GM12878 (cell line): ENCODE results near the gene CLSTN2.

ENCODE experiments used
- DPF2 ChIP-seq: fragments of 450-650 bp; IDR thresholded peaks from 2 replicates; pipeline ENCODE4 v1.6.1; 2017; ENCODE audit warnings: mild to moderate bottlenecking
- ETV6 ChIP-seq, 2 experiments: fragments of 450-650 bp in 1 of 2; IDR thresholded peaks in 1 of 2; conservative IDR thresholded peaks in 1 of 2; 2 replicates each; pipeline ENCODE4 v1.6.1; 2014; ENCODE audit warnings: antibody characterized with exemption in 1 of 2, borderline replicate concordance in 1 of 2, low read depth in 1 of 2, mild to moderate bottlenecking in 1 of 2, moderate library complexity in 1 of 2
- EZH2 ChIP-seq: IDR thresholded peaks from 2 replicates; pipeline ENCODE4 v1.6.1; 2012; ENCODE audit warnings: low read depth, mild to moderate bottlenecking, control low read depth, inconsistent platforms, low read length, borderline replicate concordance; ENCODE audit not compliant: control insufficient read depth
- FOS ChIP-seq: IDR thresholded peaks from 3 replicates; pipeline ENCODE4 v1.6.1; 2011; ENCODE audit warnings: borderline replicate concordance; ENCODE audit not compliant: insufficient read length; ENCODE audit errors: extremely low read depth
- FOXM1 ChIP-seq: IDR thresholded peaks from 2 replicates; pipeline ENCODE4 v1.6.1; 2012; ENCODE audit warnings: low read depth, mild to moderate bottlenecking, inconsistent platforms, low read length, moderate library complexity
- LARP7 ChIP-seq: fragments of 450-650 bp; IDR thresholded peaks from 2 replicates; pipeline ENCODE4 v1.6.1; 2017; ENCODE audit warnings: mild to moderate bottlenecking
- MXI1 ChIP-seq: fragments of 150-350 bp; IDR thresholded peaks from 2 replicates; pipeline ENCODE4 v1.6.1; 2011; ENCODE audit warnings: low read depth, mild to moderate bottlenecking, inconsistent platforms, low read length, improper control_type of control experiment
- POLR2A ChIP-seq: IDR thresholded peaks from 2 replicates; pipeline ENCODE4 v1.6.1; 2011; ENCODE audit warnings: low read depth, mild to moderate bottlenecking, low read length
- POLR2AphosphoS5 ChIP-seq: IDR thresholded peaks from 2 replicates; pipeline ENCODE4 v1.6.1; 2011; ENCODE audit warnings: mild to moderate bottlenecking, low read length, inconsistent platforms
- RCOR1 ChIP-seq: conservative IDR thresholded peaks from 2 replicates; pipeline ENCODE4 v1.6.1; 2012; ENCODE audit warnings: low read depth, low read length, improper control_type of control experiment
- TF ChIP-seq, protein P1 (sequence below): IDR thresholded peaks from 2 replicates; pipeline ENCODE4 v1.6.1; 2012; ENCODE audit warnings: low read depth, low read length, improper control_type of control experiment
- TF ChIP-seq, protein P2 (sequence below): fragments of 150-350 bp; IDR thresholded peaks from 2 replicates; pipeline ENCODE4 v1.6.1; 2016; ENCODE audit warnings: low read depth, low read length
- TF ChIP-seq, protein P3 (sequence below), 3 experiments: IDR thresholded peaks in 2 of 3; conservative IDR thresholded peaks in 1 of 3; 2 replicates each; pipeline ENCODE4 v1.5.1; 2011; ENCODE audit warnings: low read depth in 3 of 3, low read length in 3 of 3, mild to moderate bottlenecking in 3 of 3, control low read depth in 2 of 3, moderate library complexity in 2 of 3, inconsistent platforms in 1 of 3, mixed read lengths in 1 of 3; ENCODE audit not compliant: control insufficient read depth in 2 of 3, insufficient read depth in 1 of 3; ENCODE audit errors: extremely low read depth in 1 of 3
- TF ChIP-seq, protein P4 (sequence below): fragments of 450-650 bp; IDR thresholded peaks from 2 replicates; pipeline ENCODE4 v1.6.1; 2014; ENCODE audit warnings: mild to moderate bottlenecking

GRCh38 chr3:140472306-140473020 is 537.5 kb downstream of the CLSTN2 start:
- TF ChIP-seq ETV6 (conservative IDR thresholded peaks at IDR 0.05 in 1 of 2, IDR thresholded peaks at IDR 0.05 in 1 of 2; ENCODE audit: borderline replicate concordance in 1 of 2, low read depth in 1 of 2), result no peak
- TF ChIP-seq, protein P1, sequence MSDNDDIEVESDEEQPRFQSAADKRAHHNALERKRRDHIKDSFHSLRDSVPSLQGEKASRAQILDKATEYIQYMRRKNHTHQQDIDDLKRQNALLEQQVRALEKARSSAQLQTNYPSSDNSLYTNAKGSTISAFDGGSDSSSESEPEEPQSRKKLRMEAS, result no peak
- TF ChIP-seq POLR2AphosphoS5, result no peak
- no peak for TF ChIP-seq DPF2
- TF ChIP-seq POLR2A, result no peak
- TF ChIP-seq, protein P2, sequence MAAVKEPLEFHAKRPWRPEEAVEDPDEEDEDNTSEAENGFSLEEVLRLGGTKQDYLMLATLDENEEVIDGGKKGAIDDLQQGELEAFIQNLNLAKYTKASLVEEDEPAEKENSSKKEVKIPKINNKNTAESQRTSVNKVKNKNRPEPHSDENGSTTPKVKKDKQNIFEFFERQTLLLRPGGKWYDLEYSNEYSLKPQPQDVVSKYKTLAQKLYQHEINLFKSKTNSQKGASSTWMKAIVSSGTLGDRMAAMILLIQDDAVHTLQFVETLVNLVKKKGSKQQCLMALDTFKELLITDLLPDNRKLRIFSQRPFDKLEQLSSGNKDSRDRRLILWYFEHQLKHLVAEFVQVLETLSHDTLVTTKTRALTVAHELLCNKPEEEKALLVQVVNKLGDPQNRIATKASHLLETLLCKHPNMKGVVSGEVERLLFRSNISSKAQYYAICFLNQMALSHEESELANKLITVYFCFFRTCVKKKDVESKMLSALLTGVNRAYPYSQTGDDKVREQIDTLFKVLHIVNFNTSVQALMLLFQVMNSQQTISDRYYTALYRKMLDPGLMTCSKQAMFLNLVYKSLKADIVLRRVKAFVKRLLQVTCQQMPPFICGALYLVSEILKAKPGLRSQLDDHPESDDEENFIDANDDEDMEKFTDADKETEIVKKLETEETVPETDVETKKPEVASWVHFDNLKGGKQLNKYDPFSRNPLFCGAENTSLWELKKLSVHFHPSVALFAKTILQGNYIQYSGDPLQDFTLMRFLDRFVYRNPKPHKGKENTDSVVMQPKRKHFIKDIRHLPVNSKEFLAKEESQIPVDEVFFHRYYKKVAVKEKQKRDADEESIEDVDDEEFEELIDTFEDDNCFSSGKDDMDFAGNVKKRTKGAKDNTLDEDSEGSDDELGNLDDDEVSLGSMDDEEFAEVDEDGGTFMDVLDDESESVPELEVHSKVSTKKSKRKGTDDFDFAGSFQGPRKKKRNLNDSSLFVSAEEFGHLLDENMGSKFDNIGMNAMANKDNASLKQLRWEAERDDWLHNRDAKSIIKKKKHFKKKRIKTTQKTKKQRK, result no peak
- no peak for TF ChIP-seq RCOR1
- no peak for TF ChIP-seq MXI1
- TF ChIP-seq LARP7, result no peak
- TF ChIP-seq, protein P3, sequence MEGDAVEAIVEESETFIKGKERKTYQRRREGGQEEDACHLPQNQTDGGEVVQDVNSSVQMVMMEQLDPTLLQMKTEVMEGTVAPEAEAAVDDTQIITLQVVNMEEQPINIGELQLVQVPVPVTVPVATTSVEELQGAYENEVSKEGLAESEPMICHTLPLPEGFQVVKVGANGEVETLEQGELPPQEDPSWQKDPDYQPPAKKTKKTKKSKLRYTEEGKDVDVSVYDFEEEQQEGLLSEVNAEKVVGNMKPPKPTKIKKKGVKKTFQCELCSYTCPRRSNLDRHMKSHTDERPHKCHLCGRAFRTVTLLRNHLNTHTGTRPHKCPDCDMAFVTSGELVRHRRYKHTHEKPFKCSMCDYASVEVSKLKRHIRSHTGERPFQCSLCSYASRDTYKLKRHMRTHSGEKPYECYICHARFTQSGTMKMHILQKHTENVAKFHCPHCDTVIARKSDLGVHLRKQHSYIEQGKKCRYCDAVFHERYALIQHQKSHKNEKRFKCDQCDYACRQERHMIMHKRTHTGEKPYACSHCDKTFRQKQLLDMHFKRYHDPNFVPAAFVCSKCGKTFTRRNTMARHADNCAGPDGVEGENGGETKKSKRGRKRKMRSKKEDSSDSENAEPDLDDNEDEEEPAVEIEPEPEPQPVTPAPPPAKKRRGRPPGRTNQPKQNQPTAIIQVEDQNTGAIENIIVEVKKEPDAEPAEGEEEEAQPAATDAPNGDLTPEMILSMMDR (IDR thresholded peaks at IDR 0.05 in 2 of 3, conservative IDR thresholded peaks at IDR 0.05 in 1 of 3; ENCODE audit: control insufficient read depth in 2 of 3, extremely low read depth in 1 of 3, insufficient read depth in 1 of 3, low read depth in 3 of 3, low read length in 3 of 3), result no peak
- TF ChIP-seq, protein P4, sequence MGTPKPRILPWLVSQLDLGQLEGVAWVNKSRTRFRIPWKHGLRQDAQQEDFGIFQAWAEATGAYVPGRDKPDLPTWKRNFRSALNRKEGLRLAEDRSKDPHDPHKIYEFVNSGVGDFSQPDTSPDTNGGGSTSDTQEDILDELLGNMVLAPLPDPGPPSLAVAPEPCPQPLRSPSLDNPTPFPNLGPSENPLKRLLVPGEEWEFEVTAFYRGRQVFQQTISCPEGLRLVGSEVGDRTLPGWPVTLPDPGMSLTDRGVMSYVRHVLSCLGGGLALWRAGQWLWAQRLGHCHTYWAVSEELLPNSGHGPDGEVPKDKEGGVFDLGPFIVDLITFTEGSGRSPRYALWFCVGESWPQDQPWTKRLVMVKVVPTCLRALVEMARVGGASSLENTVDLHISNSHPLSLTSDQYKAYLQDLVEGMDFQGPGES, result no peak
- no peak for TF ChIP-seq FOXM1
- TF ChIP-seq EZH2, result no peak
- TF ChIP-seq FOS, result no peak
